ENCODE measurements around the gene MEIS2.

DNA sequence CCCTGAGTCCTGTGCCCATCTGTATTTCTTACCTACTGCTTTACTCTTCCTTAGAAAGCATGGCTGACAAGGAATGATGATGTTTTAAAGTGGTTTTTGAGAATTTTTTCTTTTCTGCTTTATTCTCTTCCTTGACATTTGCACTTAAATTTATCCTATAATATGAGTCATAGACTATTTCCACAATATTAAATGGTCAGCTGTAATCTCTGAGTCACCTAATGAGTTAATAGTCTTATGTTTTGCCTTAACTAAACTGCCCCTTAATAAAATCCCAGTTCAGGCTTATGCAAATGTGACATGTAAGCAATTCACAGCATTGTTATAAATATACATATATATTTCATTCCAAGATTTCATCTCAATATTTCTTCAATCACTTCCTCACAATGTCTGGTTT lies 23.8 kb downstream of the MEIS2 start:
- TF ChIP-seq, protein P1, sequence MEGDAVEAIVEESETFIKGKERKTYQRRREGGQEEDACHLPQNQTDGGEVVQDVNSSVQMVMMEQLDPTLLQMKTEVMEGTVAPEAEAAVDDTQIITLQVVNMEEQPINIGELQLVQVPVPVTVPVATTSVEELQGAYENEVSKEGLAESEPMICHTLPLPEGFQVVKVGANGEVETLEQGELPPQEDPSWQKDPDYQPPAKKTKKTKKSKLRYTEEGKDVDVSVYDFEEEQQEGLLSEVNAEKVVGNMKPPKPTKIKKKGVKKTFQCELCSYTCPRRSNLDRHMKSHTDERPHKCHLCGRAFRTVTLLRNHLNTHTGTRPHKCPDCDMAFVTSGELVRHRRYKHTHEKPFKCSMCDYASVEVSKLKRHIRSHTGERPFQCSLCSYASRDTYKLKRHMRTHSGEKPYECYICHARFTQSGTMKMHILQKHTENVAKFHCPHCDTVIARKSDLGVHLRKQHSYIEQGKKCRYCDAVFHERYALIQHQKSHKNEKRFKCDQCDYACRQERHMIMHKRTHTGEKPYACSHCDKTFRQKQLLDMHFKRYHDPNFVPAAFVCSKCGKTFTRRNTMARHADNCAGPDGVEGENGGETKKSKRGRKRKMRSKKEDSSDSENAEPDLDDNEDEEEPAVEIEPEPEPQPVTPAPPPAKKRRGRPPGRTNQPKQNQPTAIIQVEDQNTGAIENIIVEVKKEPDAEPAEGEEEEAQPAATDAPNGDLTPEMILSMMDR (conservative IDR thresholded peaks at IDR 0.05; ENCODE audit: low read depth, low read length), result no peak
- no peak for TF ChIP-seq EZH2phosphoT487 (IDR thresholded peaks at IDR 0.05; ENCODE audit: borderline replicate concordance, low read length)
